ENCODE measurements around the gene KDM1B.

DNA sequence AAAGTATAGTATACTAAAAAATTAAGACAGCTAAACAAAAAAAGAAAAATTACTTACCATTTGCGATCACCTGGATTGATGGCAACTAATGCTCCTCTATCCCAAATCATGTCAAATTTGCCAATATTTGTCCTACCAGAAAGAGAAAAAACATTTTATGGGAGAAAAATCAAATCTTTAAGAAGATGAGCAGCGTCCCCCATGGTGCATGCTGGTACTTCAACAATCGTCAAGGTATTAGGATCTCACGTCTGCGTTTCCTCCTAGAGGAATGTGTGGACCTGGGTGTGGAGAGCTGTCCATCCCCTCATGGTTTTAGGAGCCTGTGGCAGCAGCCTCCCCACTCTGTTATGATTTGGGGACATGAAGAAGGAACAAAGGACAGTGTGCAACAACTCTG is 16.3 kb upstream of the KDM1B start:
- TF ChIP-seq CREB1 (CRISPR knock-in tag; IDR thresholded peaks at IDR 0.05; ENCODE audit: low read depth): no peak
- no peak for TF ChIP-seq EZH2 (IDR thresholded peaks at IDR 0.05; ENCODE audit: low read depth, unreplicated experiment)
- TF ChIP-seq, protein P1, sequence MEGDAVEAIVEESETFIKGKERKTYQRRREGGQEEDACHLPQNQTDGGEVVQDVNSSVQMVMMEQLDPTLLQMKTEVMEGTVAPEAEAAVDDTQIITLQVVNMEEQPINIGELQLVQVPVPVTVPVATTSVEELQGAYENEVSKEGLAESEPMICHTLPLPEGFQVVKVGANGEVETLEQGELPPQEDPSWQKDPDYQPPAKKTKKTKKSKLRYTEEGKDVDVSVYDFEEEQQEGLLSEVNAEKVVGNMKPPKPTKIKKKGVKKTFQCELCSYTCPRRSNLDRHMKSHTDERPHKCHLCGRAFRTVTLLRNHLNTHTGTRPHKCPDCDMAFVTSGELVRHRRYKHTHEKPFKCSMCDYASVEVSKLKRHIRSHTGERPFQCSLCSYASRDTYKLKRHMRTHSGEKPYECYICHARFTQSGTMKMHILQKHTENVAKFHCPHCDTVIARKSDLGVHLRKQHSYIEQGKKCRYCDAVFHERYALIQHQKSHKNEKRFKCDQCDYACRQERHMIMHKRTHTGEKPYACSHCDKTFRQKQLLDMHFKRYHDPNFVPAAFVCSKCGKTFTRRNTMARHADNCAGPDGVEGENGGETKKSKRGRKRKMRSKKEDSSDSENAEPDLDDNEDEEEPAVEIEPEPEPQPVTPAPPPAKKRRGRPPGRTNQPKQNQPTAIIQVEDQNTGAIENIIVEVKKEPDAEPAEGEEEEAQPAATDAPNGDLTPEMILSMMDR (conservative IDR thresholded peaks at IDR 0.05; ENCODE audit: low read depth in 2 of 2): peak; percentile 23 to 49; a peak in 3 of 4 replicates
- no peak for TF ChIP-seq NANOG (IDR thresholded peaks at IDR 0.05; ENCODE audit: borderline replicate concordance)
- TF ChIP-seq, protein P2, sequence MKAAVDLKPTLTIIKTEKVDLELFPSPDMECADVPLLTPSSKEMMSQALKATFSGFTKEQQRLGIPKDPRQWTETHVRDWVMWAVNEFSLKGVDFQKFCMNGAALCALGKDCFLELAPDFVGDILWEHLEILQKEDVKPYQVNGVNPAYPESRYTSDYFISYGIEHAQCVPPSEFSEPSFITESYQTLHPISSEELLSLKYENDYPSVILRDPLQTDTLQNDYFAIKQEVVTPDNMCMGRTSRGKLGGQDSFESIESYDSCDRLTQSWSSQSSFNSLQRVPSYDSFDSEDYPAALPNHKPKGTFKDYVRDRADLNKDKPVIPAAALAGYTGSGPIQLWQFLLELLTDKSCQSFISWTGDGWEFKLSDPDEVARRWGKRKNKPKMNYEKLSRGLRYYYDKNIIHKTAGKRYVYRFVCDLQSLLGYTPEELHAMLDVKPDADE (IDR thresholded peaks at IDR 0.05): no peak

Measured in GM23338 (cell line).